ENCODE results near the gene EPHB6.

The EPHB6 gene

GRCh38 chr7:142865766-142866165, 10.9 kb downstream of the EPHB6 start:
- no peak for DNase-seq

GRCh38 chr7:142866361-142867096, 11.7 kb downstream of the EPHB6 start:
- DNase-seq, result no peak

GRCh38 chr7:142867097-142867378, 12.2 kb downstream of the EPHB6 start:
- no peak for DNase-seq

GRCh38 chr7:142867398-142868187, 12.7 kb downstream of the EPHB6 start:
- DNase-seq, result no peak

GRCh38 chr7:142868188-142868985, 13.5 kb downstream of the EPHB6 start:
- no peak for DNase-seq

GRCh38 chr7:142868986-142869415, 14.1 kb downstream of the EPHB6 start:
- no peak for DNase-seq

GRCh38 chr7:142869434-142869833, 14.6 kb downstream of the EPHB6 start:
- no peak for DNase-seq

GRCh38 chr7:142870147-142870559, 15.3 kb downstream of the EPHB6 start:
- DNase-seq, result no peak

- DNase-seq, result no peak
Observed at GRCh38 chr7:142870566-142871259, 15.8 kb downstream of the EPHB6 start.

GRCh38 chr7:142871260-142872105, 16.6 kb downstream of the EPHB6 start:
- no peak for DNase-seq

GRCh38 chr7:142872106-142872675, 17.3 kb downstream of the EPHB6 start:
- no peak for DNase-seq

- no peak for DNase-seq
Observed at GRCh38 chr7:142873281-142873784, 18.5 kb downstream of the EPHB6 start.

GRCh38 chr7:142873871-142874270, 19.0 kb downstream of the EPHB6 start:
- no peak for DNase-seq

GRCh38 chr7:142874409-142874808, 19.5 kb downstream of the EPHB6 start:
- DNase-seq, result no peak

- DNase-seq, result no peak
Observed at GRCh38 chr7:142874837-142875236, 20.0 kb downstream of the EPHB6 start.

- DNase-seq, result no peak
Observed at GRCh38 chr7:142875456-142875855, 20.6 kb downstream of the EPHB6 start.

GRCh38 chr7:142876236-142876960, 21.5 kb downstream of the EPHB6 start:
- DNase-seq, result no peak

- no peak for DNase-seq
Observed at GRCh38 chr7:142876991-142877910, 22.4 kb downstream of the EPHB6 start.

GRCh38 chr7:142878315-142878714, 23.4 kb downstream of the EPHB6 start:
- no peak for DNase-seq

GRCh38 chr7:142879060-142879459, 24.2 kb downstream of the EPHB6 start:
- no peak for DNase-seq
